Osteoblast (primary cell): ENCODE measurements around the gene MYO10. TPM values are rescaled to one million over a fixed set of nuclear protein-coding genes. Genes with fewer than 3 reads are reported as not detected.
A peak's percentile ranks its signal among the peaks of the same experiment; 100 is the strongest.

Experiments
- DNase-seq: peaks from one replicate; pipeline ENCODE4 v3.0.0; 2011; ENCODE audit warnings: low spot score, mixed read lengths; ENCODE audit not compliant: insufficient read length; ENCODE audit errors: missing footprints
- H2AFZ ChIP-seq: 2 replicates; pipeline ENCODE4 v1.6.0; 2011; ENCODE audit warnings: mild to moderate bottlenecking, low read length
- H3K27ac ChIP-seq: 2 replicates; pipeline ENCODE4 v1.5.1; 2011; ENCODE audit warnings: mild to moderate bottlenecking, low read depth, low read length, moderate library complexity
- H3K27me3 ChIP-seq: 2 replicates; pipeline ENCODE4 v1.6.0; 2012; ENCODE audit warnings: mild to moderate bottlenecking, control low read depth, inconsistent platforms, low read length, moderate library complexity; ENCODE audit not compliant: insufficient read depth
- H3K36me3 ChIP-seq: 2 replicates; pipeline ENCODE4 v1.5.1; 2011; ENCODE audit warnings: mild to moderate bottlenecking, low read length, control low read depth, moderate library complexity; ENCODE audit not compliant: insufficient read depth
- H3K4me1 ChIP-seq: 2 replicates; pipeline ENCODE4 v1.5.1; 2011; ENCODE audit warnings: mild to moderate bottlenecking, low read length, control low read depth, moderate library complexity; ENCODE audit not compliant: insufficient read depth
- H3K4me2 ChIP-seq: 2 replicates; pipeline ENCODE4 v1.6.0; 2011; ENCODE audit warnings: mild to moderate bottlenecking, low read length; ENCODE audit not compliant: insufficient read depth
- H3K4me3 ChIP-seq: fragments of 200-600 bp; sonication (generic); 3 replicates; pipeline ENCODE4 v1.5.1; 2012; ENCODE audit warnings: mild to moderate bottlenecking, low read length, inconsistent platforms; ENCODE audit not compliant: insufficient read depth
- H3K79me2 ChIP-seq: 2 replicates; pipeline ENCODE4 v1.6.0; 2012; ENCODE audit warnings: mild to moderate bottlenecking, low read length, control low read depth, inconsistent platforms; ENCODE audit not compliant: insufficient read depth
- H3K9me3 ChIP-seq: 2 replicates; pipeline ENCODE4 v1.5.1; 2011; ENCODE audit warnings: low read depth, low read length, control low read depth
- H4K20me1 ChIP-seq: 2 replicates; pipeline ENCODE4 v1.6.0; 2012; ENCODE audit warnings: mild to moderate bottlenecking, low read length, control low read depth; ENCODE audit not compliant: insufficient read depth
- total RNA-seq: library from RNA; depleted of rRNA; stranded (reverse); fragments of >200 nt; gene quantifications from 2 replicates; pipeline ENCODE4 v1.2.3, GENCODE V29; 2012
- TF ChIP-seq, protein P1 (sequence below): IDR thresholded peaks from 2 replicates; pipeline ENCODE4 v1.5.1; 2011; ENCODE audit warnings: mild to moderate bottlenecking, low read depth, low read length, moderate library complexity; ENCODE audit errors: extremely low read depth

The MYO10 gene
- total RNA-seq, 1 donor, result 40.9 TPM

DNA sequence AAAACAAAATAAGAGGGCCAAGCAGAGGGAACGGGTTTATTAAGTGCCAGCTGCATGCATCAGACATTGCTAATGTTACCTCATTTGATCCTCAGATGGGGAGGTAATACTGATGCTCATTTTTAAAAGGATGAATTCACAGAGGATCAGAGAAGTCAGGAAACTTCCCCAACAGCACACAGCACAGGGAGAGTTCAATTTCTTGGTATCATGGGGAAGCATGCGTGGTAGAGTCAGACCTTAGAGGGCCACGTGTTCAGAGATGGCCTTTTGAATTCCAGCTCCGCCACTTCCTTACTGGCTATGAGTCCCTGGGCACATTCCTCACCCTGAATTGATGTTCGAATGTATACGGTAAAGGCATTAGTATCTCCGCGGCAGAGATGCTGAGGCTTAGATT, 108.3 kb downstream of the MYO10 start:
- TF ChIP-seq, protein P1, sequence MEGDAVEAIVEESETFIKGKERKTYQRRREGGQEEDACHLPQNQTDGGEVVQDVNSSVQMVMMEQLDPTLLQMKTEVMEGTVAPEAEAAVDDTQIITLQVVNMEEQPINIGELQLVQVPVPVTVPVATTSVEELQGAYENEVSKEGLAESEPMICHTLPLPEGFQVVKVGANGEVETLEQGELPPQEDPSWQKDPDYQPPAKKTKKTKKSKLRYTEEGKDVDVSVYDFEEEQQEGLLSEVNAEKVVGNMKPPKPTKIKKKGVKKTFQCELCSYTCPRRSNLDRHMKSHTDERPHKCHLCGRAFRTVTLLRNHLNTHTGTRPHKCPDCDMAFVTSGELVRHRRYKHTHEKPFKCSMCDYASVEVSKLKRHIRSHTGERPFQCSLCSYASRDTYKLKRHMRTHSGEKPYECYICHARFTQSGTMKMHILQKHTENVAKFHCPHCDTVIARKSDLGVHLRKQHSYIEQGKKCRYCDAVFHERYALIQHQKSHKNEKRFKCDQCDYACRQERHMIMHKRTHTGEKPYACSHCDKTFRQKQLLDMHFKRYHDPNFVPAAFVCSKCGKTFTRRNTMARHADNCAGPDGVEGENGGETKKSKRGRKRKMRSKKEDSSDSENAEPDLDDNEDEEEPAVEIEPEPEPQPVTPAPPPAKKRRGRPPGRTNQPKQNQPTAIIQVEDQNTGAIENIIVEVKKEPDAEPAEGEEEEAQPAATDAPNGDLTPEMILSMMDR, result no peak
- Histone ChIP-seq H3K4me2 (no peak overlapping the region), H3K79me2 (peaks cover 96% of the 10 kb centered on the region), H3K4me3 (no peak overlapping the region), H3K27me3 (no peaks in the 10 kb centered on the region), H3K9me3 (no peaks in the 10 kb centered on the region), H3K36me3 (peaks cover 4% of the 10 kb centered on the region), H4K20me1 (peaks cover 41% of the 10 kb centered on the region), H2AFZ (no peak overlapping the region), H3K4me1 (no peaks in the 10 kb centered on the region), H3K27ac (no peak overlapping the region)
- DNase-seq, result no peak

DNA sequence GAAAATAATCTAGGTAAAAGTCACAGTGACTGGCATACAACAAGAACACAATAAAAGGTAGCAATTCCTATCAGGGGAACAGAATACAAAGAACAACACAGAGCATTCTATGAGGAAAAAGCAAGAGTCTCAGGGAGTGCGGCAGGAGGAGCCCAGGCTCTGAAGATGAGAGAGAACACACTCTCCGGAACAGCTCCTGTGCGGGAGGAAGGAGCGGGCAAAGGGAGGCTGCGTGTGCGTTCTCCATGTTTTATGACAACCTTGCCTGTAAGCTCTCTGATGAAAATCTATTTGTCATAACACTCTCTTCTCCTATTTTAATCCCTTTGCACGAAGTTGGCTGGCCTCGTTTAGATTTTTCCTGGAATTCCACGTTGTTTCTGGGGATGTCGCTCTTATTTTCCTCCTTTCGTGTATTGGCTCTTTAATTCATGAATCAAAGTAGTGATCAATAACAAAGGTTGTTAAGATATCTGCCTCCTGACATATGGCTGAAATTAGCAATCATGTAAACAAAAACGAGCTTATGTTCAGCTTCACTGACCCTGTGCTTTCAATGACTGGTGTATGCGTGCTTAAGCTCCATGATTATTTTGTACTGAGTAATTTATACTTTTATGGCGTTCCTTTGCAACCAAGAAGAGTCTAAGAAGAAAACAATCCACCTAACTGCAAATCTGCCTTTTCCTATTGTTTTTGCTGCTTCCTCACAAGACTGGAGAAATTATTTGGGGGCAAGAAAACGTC, 109.5 kb downstream of the MYO10 start:
- TF ChIP-seq, protein P1, result no peak
- no peak overlapping the region for H3K4me2 ChIP-seq
- no peaks in the 10 kb centered on the region for H3K9me3 ChIP-seq
- H4K20me1 ChIP-seq, result peaks cover 31% of the 10 kb centered on the region
- H3K27ac ChIP-seq, result no peak overlapping the region
- no peaks in the 10 kb centered on the region for H3K4me1 ChIP-seq
- peaks cover 4% of the 10 kb centered on the region for H3K36me3 ChIP-seq
- H3K79me2 ChIP-seq, result peaks cover 93% of the 10 kb centered on the region
- DNase-seq, result no peak
- H2AFZ ChIP-seq, result no peak overlapping the region
- no peaks in the 10 kb centered on the region for H3K27me3 ChIP-seq
- H3K4me3 ChIP-seq, result no peak overlapping the region

- H2AFZ ChIP-seq, result no peak overlapping the region
- peak overlapping the region; percentile 95 for H3K27ac ChIP-seq
- H3K4me2 ChIP-seq, result peak overlapping the region; percentile 63
- TF ChIP-seq, protein P1, result no peak
- peaks cover 10% of the 10 kb centered on the region for H3K36me3 ChIP-seq
- H3K27me3 ChIP-seq, result no peaks in the 10 kb centered on the region
- H3K4me3 ChIP-seq, result no peak overlapping the region
- no peaks in the 10 kb centered on the region for H3K9me3 ChIP-seq
- peak; percentile 95 for DNase-seq
- peaks cover 17% of the 10 kb centered on the region for H3K4me1 ChIP-seq
- peaks cover 73% of the 10 kb centered on the region for H3K79me2 ChIP-seq
- H4K20me1 ChIP-seq, result peaks cover 3% of the 10 kb centered on the region
Measured at GRCh38 chr5:16819522-16820167, 116.4 kb downstream of the MYO10 start.

DNA sequence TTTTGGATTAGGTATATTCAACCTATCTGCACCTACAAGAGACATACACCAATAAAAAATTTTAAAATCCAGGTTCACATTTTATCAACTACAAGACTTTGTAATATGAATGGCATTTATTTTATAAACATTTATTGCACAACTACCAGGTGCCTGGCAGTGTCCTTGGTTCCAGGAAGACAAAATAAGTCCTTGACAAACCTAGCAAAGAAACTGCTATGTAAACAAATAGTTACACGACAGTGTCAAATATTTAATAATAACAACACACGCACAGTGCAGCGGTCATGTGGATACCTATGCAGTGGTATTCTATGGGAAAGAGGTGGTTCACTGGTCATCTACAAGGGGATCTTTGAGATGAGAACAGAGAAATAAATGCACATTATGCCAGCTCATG, 120.7 kb downstream of the MYO10 start:
- Histone ChIP-seq H2AFZ (no peak overlapping the region), H3K4me3 (no peak overlapping the region), H3K4me2 (no peak overlapping the region), H3K4me1 (peaks cover 35% of the 10 kb centered on the region), H3K27me3 (no peaks in the 10 kb centered on the region), H3K36me3 (peaks cover 14% of the 10 kb centered on the region), H3K9me3 (no peaks in the 10 kb centered on the region), H3K27ac (no peak overlapping the region), H4K20me1 (peaks cover 15% of the 10 kb centered on the region), H3K79me2 (peaks cover 76% of the 10 kb centered on the region)
- TF ChIP-seq, protein P1, result no peak
- no peak for DNase-seq
